Activated CD4-positive, alpha-beta T cell treated with anti-CD3 and anti-CD28 coated beads for 36 hours (primary cell): ENCODE measurements around the gene SNRPA1. TPM values are rescaled to one million over a fixed set of nuclear protein-coding genes. Genes with fewer than 3 reads are reported as not detected.
A peak's percentile ranks its signal among the peaks of the same experiment; 100 is the strongest.
"Not testable (repeated sequence)": the region's sequence is repeated elsewhere in the genome, so short reads cannot be mapped to it uniquely, and the experiment has no call there.

Source experiments
- ATAC-seq: fragments of 200-7000 bp; cut with Tn5 transposase; one replicate; pipeline ENCODE4 v1.10.0; 2021; ENCODE audit warnings: mild to moderate bottlenecking, moderate library complexity
- CTCF ChIA-PET: fragments of 350-600 bp; sonication (Branson Sonifier 250); formaldehyde crosslinking; loops from one replicate; lab custom pipeline; 2021; ENCODE audit warnings: antibody characterized with exemption; lab: Charles Lee
- POLR2A ChIA-PET: fragments of 350-600 bp; sonication (Branson Sonifier 250); formaldehyde crosslinking; loops from one replicate; lab custom pipeline; 2021; ENCODE audit warnings: antibody characterized with exemption, inconsistent platforms; lab: Charles Lee
- DNase-seq: peaks from one replicate; pipeline ENCODE4 v3.0.0-alpha.2; 2020
- H3K27ac Mint-ChIP-seq: one replicate; pipeline ENCODE4 v1.8.0; 2021; ENCODE audit warnings: mixed read lengths
- H3K27me3 Mint-ChIP-seq: one replicate; pipeline ENCODE4 v1.8.0; 2021; ENCODE audit warnings: mixed read lengths
- H3K36me3 Mint-ChIP-seq: one replicate; pipeline ENCODE4 v1.8.0; 2021; ENCODE audit warnings: low read depth, mixed read lengths
- H3K4me1 Mint-ChIP-seq: one replicate; pipeline ENCODE4 v1.8.0; 2021; ENCODE audit warnings: mixed read lengths
- H3K4me3 Mint-ChIP-seq: one replicate; pipeline ENCODE4 v1.8.0; 2021; ENCODE audit warnings: mild to moderate bottlenecking, moderate library complexity, mixed read lengths
- H3K9me3 Mint-ChIP-seq: one replicate; pipeline ENCODE4 v1.8.0; 2021; ENCODE audit warnings: low read depth, mixed read lengths
- intact Hi-C, 2 experiments: fragments of 100-400 bp; cut with DNase I in 1 of 2; cut with micrococcal nuclease in 1 of 2; formaldehyde crosslinking; loops; one replicate each; pipeline versions ENCODE4 v1.14.2 to v1.15.1; 2022 to 2024; cut with DNase I, micrococcal nuclease
- total RNA-seq, 2 experiments: library from RNA; stranded (reverse); gene quantifications; one replicate each; pipeline ENCODE4 v1.2.3, GENCODE V29; 2021

SNRPA1 gene
- total RNA-seq = 100 to 1,000 TPM; 167 to 185 TPM

DNA sequence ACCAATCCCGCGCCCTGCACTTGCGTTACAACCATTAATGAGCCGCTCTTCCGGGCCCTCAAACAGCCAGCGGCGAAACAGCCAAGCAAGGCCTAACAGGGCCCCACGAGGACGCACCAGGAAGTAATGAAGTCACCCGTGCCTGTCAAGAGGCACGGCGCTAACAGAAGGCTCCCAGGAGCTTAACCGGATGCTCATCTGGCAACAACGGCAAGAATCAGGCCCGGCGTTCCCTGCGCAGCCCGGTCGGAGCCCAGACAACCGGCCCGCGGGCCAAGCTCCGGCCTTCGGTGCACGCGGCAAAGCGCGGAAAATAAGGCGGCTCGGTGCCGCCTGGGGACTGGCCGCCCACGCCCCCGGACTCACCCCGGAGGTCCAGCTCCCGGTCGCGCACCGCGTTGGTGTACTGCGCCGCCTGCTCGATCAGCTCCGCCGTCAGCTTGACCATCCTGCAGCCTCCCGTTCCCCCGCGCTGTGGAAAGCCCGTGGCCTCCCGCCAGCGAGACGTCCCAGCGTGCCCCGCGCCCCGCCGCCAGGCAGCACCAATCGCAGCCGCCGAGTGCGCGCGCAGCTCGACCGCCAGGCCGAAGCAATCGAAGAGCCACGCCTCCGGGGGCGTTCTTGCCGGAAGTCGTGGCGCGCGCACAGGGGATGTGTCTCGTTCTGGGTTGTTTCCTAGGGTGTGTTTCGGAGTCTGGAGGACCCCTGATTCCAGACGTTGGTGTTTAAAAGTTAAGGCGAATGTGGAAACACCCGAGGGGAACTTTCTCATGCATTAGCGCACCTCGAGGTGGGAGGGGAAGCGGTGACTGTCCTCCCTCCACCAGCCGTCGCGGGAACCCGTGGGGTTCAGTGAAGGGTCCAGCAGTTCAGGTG is at the start of gene SNRPA1:
Gene SNRPA1 (minus strand): TSS at position 518 of the 876 bp plus-strand sequence. CDS start 70 bp downstream, at position 448.
- no peaks in the 10 kb centered on the region for H3K9me3 Mint-ChIP-seq
- ChIA-PET CTCF (interaction anchor here (0.7 to 7.6 kb wide), 13 partner anchors 9 to 362 kb away, joined by 3 to 46 read pairs (median 4); no protein-coding TSS in a partner anchor), POLR2A (interaction anchor here (0.6 to 1.1 kb wide), 9 partner anchors 9 to 430 kb away, joined by 3 to 6 read pairs (median 4); partner anchors contain the start of gene TM2D3)
- peaks cover 33% of the 10 kb centered on the region for H3K4me1 Mint-ChIP-seq
- ATAC-seq = peak; percentile 84
- H3K27me3 Mint-ChIP-seq = no peaks in the 10 kb centered on the region
- peak within 1 kb of the TSS; percentile 94 for H3K27ac Mint-ChIP-seq
- peaks cover 35% of the 10 kb centered on the region for H3K36me3 Mint-ChIP-seq
- DNase-seq = peak; percentile 99
- intact Hi-C loops = loop anchor here (1.0 to 10.0 kb wide), 10 partner anchors 18 to 950 kb away; partner anchors contain the start of genes SELENOS (in 2 of the 2), TARS3 (in 2 of the 2), TM2D3 (in 2 of the 2) and ADAMTS17 (in 1 of the 2)
- H3K4me3 Mint-ChIP-seq = peak within 1 kb of the TSS; percentile 79

DNA sequence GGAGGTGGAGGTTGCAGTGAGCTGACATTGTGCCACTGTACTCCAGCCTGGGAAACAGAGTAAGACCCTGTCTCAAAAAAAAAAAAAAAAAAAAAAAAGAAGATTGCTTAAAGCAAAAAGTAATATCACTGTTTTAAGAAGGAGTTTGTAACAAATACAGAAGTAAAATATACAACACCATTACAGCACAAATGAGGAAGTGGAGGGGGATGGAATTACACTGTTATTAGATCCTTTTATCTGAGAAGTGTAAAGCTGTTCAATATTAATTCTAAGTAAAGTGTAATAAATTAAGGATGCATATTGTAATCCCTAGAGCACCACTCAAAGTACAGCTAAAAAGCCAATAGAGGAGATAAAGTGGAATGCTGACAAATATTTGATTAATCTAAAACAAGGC is 47.0 kb upstream of the SNRPA1 start:
- no peak overlapping the region for H3K27ac Mint-ChIP-seq
- no peaks in the 10 kb centered on the region for H3K36me3 Mint-ChIP-seq
- H3K9me3 Mint-ChIP-seq = peaks cover 4% of the 10 kb centered on the region
- H3K27me3 Mint-ChIP-seq = peaks cover 24% of the 10 kb centered on the region
- no peak for ATAC-seq
- DNase-seq = no peak
- no peaks in the 10 kb centered on the region for H3K4me1 Mint-ChIP-seq
- ChIA-PET POLR2A (no interaction called here), CTCF (interaction anchor here (1.1 kb wide), 1 partner anchor 18 kb away, joined by 3 read pairs; no protein-coding TSS in a partner anchor)
- intact Hi-C loops = no loop called here
- H3K4me3 Mint-ChIP-seq = no peak overlapping the region

DNA sequence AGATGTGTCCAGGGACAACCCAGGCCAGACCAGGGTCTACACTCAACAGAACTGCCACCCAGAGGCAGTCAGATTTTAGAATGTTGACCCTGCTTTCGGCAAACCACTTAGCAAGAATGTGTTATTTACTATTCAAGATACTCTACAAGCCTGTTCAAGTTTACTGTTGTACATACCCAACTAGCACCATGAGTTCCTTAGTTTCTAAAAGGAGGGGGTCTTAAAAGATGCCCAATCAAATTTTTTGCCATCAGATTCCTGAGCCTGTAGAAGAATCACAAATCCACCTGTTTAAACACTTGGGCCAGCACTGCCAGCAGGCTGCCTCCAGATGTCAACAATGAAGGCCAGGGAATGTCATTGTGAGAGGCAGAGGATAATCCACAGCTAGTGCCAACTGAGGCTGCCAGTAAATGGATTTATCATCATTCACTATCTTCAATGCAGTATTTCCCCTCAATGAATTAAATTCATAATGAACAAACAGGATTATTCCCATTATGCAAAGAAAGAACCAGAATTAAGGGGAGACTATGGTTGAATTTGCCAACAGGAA is 43.5 kb upstream of the SNRPA1 start:
- intact Hi-C loops = no loop called here
- ChIA-PET POLR2A (no interaction called here), CTCF (interaction anchor here (1.3 kb wide), 1 partner anchor 18 kb away, joined by 4 read pairs; no protein-coding TSS in a partner anchor)
- peaks cover 11% of the 10 kb centered on the region for H3K27me3 Mint-ChIP-seq
- ATAC-seq = no peak
- no peak overlapping the region for H3K4me3 Mint-ChIP-seq
- peaks cover 13% of the 10 kb centered on the region for H3K9me3 Mint-ChIP-seq
- DNase-seq = no peak
- H3K4me1 Mint-ChIP-seq = peaks cover 11% of the 10 kb centered on the region
- peaks cover 6% of the 10 kb centered on the region for H3K36me3 Mint-ChIP-seq
- no peak overlapping the region for H3K27ac Mint-ChIP-seq

DNA sequence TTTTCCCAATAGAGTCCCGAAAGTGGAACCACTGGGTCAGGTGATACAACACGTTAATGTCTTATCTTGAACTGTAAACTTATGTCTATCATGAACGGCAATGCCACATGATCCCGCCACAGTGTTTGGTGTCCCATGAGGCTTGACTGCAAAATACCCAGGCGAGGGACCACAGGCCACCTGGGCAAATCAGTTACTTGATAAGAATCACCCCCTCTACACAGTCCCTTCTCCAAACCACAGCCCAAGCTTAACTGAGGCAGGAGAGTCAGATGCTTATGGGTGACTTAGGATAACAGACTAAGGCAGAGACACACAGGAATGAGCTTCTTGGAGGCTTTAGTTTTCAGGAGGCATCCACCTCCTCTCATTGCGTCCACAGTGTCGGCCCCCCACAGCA is 42.9 kb upstream of the SNRPA1 start:
- DNase-seq (no peak), ATAC-seq (no peak)
- CTCF ChIA-PET = no interaction called here
- H3K27ac Mint-ChIP-seq = no peak overlapping the region
- peaks cover 6% of the 10 kb centered on the region for H3K36me3 Mint-ChIP-seq
- intact Hi-C loops = no loop called here
- POLR2A ChIA-PET = no interaction called here
- no peak overlapping the region for H3K4me3 Mint-ChIP-seq
- peaks cover 14% of the 10 kb centered on the region for H3K4me1 Mint-ChIP-seq
- peaks cover 16% of the 10 kb centered on the region for H3K9me3 Mint-ChIP-seq
- H3K27me3 Mint-ChIP-seq = peaks cover 11% of the 10 kb centered on the region

DNA sequence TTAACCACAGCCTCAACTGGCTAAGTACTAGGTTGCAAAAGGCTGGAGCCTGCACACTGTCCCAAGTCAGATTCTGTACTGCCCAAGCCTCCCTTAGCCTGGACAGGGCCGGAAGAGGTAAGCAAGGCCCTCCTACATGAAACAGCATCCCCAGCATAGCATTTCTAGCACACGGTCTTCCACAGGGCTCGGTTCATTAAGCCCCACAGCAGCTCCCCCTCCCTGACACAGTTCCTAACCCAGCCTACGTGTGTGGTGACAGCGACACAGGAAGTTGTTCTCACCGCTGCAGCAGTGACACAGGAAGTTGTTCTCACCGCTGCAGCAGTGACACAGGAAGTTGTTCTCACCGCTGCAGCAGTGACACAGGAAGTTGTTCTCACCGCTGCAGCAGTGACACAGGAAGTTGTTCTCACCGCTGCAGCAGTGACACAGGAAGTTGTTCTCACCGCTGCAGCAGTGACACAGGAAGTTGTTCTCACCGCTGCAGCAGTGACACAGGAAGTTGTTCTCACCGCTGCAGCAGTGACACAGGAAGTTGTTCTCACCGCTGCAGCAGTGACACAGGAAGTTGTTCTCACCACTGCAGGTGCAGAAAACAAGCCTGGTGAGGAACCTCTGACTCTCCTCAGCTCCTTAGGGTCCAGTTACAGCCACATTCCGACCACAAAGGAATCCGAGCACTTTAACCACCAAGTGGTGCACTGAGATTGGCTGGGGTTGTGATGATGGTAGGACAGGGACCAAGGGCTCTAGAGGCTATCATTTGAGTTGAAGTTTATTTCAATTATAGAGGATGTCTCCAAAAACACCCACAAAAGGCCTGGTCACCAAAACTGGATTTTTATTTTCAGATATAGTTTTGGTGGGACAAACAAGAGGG is 39.1 kb upstream of the SNRPA1 start:
- H3K36me3 Mint-ChIP-seq, H3K27me3 Mint-ChIP-seq: not testable (repeated sequence)
- intact Hi-C loops = loop anchor here (1.0 kb wide), 4 partner anchors 14 to 318 kb away; partner anchors contain the start of genes SNRPA1 (in 1 of the 2) and TM2D3 (in 1 of the 2)
- H3K9me3 Mint-ChIP-seq = peaks cover 19% of the 10 kb centered on the region
- H3K4me3 Mint-ChIP-seq = peak overlapping the region; percentile 66
- ChIA-PET POLR2A (interaction anchor here (0.6 kb wide), 2 partner anchors 14 to 534 kb away, joined by 3 to 5 read pairs; no protein-coding TSS in a partner anchor), CTCF (interaction anchor here (1.3 kb wide), 1 partner anchor 14 kb away, joined by 5 read pairs; no protein-coding TSS in a partner anchor)
- H3K4me1 Mint-ChIP-seq = peaks cover 14% of the 10 kb centered on the region
- H3K27ac Mint-ChIP-seq = peak overlapping the region; percentile 96
- DNase-seq (peak; percentile 79), ATAC-seq (peak; percentile 99)

DNA sequence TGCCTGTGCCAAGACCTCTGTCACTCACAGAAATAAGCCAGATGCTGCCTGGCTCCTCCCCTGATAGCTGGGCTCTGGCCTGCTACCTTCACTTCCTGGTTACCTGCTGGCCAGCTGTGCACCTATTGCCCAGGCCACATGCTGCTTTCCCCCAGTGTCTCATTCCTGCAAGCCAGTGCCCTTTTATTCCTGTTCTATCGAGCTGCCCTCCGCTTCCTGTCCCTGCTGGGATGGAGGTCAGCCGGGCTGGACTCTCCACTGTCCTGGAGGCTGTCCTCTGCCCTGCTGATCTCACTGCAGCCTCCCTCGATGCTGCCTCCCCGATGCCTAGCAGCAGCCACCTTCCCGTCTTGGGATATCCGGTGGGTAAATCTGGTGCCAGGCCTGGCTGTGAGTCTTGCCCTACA is 37.0 kb upstream of the SNRPA1 start:
- ATAC-seq = no peak

DNA sequence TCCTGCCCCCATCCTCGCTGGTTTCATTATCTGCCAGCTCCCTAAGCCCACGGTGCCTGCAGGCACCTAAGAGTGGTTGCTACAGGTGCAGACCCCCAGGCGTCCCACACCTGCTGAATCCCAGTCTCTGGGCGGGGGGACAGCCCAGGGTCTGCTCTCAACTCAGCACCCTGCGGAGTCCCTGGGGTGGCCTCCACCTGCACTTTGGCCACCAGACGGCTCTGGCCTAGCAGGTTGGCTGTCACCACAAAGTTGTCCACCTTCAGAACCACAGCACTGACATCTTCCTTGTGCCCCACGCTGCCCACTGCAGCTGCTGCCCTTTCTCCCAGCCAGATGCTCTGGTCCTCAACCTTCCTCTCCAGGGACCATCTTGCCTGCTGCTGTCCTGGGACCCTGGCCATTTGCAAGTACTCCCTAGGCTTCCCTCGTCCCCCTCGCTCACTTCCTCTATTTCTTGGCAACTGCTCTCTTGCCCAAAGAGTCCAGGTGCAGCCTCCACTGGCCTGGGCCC is 34.9 kb upstream of the SNRPA1 start:
- ATAC-seq (no peak), DNase-seq (no peak)
- no peak overlapping the region for H3K27ac Mint-ChIP-seq
- ChIA-PET CTCF (no interaction called here), POLR2A (no interaction called here)
- peaks cover 13% of the 10 kb centered on the region for H3K9me3 Mint-ChIP-seq
- peaks cover 14% of the 10 kb centered on the region for H3K27me3 Mint-ChIP-seq
- H3K36me3 Mint-ChIP-seq = peaks cover 6% of the 10 kb centered on the region
- peaks cover 11% of the 10 kb centered on the region for H3K4me1 Mint-ChIP-seq
- no peak overlapping the region for H3K4me3 Mint-ChIP-seq
- intact Hi-C loops = no loop called here

More for the DNA sequence above, 37.0 kb upstream of the SNRPA1 start:
- ChIA-PET POLR2A (no interaction called here), CTCF (interaction anchor here (0.8 to 1.4 kb wide), 4 partner anchors 20 to 415 kb away, joined by 3 to 4 read pairs (median 4); partner anchors contain the start of gene SNRPA1)
- Mint-ChIP-seq H3K9me3 (peaks cover 16% of the 10 kb centered on the region), H3K27me3 (peaks cover 7% of the 10 kb centered on the region), H3K4me1 (peaks cover 14% of the 10 kb centered on the region), H3K27ac (no peak overlapping the region), H3K4me3 (no peak overlapping the region), H3K36me3 (peaks cover 6% of the 10 kb centered on the region)
- DNase-seq = no peak
- intact Hi-C loops = no loop called here

DNA sequence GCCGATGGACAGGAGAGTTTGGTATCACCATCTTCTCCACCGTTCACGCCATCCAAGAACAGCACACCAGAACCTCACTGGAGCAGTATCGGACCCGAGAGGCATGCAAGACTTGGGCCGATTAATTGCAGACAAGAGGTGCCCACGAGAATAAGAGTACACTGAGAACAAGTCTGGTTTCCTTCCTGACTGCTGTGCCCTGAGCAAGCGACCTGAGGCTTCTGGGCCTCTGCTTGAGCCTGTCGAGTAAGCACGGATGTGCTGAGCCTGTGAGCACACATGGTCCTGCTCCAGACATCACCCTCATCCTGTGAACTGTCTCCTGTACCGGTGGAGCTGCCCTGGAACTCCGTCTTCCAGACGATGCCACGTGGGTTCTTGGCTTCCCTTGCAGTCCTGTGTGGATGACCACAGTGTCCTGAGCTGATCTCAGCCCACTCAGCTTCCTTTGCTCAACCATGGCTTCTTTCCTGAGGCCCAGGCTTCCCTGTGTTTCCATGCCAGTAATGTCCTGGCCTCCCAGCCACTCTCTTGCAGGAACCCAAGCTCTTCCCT is 34.3 kb upstream of the SNRPA1 start:
- Mint-ChIP-seq H3K4me1 (peaks cover 6% of the 10 kb centered on the region), H3K27ac (no peak overlapping the region), H3K4me3 (no peak overlapping the region), H3K9me3 (peaks cover 8% of the 10 kb centered on the region), H3K27me3 (peaks cover 14% of the 10 kb centered on the region), H3K36me3 (peaks cover 1% of the 10 kb centered on the region)
- no peak for DNase-seq
- ATAC-seq = no peak
- POLR2A ChIA-PET = no interaction called here
- intact Hi-C loops = no loop called here
- CTCF ChIA-PET = interaction anchor here (1.0 kb wide), 1 partner anchor 25 kb away, joined by 3 read pairs; no protein-coding TSS in a partner anchor

DNA sequence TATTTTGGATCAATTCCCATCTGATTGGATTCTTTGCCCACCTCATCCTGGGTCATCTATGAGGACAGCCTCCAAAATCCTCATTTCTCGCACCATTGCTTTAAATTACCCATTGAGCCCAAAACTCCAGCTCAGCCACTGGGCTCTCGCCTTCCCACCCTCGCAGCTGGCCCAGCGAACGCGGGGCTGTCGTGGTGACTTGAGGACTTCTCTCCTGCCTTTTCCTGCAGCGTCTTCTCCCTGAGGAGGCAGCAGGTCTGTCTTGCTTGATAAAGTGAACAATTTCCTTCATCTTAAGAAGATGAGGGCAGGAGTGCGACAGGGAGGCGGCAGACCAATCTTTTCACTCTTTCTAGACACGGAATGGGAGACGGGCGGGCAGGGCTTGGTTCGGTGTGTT is 33.0 kb upstream of the SNRPA1 start:
- intact Hi-C loops = no loop called here
- Mint-ChIP-seq H3K36me3 (no peaks in the 10 kb centered on the region), H3K9me3 (peaks cover 4% of the 10 kb centered on the region), H3K27ac (no peak overlapping the region), H3K4me1 (no peaks in the 10 kb centered on the region), H3K27me3 (peaks cover 14% of the 10 kb centered on the region), H3K4me3 (no peak overlapping the region)
- ATAC-seq (no peak), DNase-seq (no peak)
- ChIA-PET POLR2A (no interaction called here), CTCF (no interaction called here)

DNA sequence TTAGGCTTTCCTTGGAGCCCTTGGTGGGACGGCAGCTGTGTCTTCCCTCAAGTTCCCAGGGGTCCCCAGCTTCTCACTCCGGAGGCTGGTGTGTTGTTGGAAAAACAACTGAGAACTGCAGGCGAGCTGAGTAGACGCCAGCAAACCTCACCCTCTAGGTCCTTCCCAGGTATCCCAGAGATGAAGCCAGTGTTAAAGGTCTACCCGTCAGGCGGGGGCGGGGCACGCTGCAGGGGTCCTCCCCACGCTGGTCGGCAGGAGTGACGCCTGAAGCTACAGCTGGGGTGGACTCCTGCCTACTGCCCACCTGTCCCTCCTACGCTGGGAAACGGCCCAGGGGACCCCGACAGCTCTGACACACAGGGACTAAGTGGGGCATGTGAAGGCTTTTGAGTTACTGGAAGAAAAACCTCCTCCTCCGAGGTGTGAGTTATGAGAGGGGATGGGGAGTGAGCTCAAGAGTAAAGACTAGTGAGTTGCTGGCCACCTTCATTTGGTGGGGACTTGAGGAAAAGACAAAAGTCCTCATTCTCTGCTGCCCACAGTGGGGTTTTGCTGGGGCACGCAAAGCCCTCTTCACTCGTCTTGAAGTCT is 32.2 kb upstream of the SNRPA1 start:
- Mint-ChIP-seq H3K27ac (no peak overlapping the region), H3K27me3 (peaks cover 14% of the 10 kb centered on the region), H3K4me1 (no peaks in the 10 kb centered on the region), H3K4me3 (no peak overlapping the region), H3K9me3 (peaks cover 2% of the 10 kb centered on the region), H3K36me3 (no peaks in the 10 kb centered on the region)
- ATAC-seq (no peak), DNase-seq (no peak)
- ChIA-PET POLR2A (no interaction called here), CTCF (interaction anchor here (0.5 kb wide), 1 partner anchor 314 kb away, joined by 3 read pairs; no protein-coding TSS in a partner anchor)
- intact Hi-C loops = no loop called here
